Vagina (tissue), 2 donors: ENCODE data around the gene C11orf71. TPM values are rescaled to one million over a fixed set of nuclear protein-coding genes. Genes with fewer than 3 reads are reported as not detected.

ENCODE experiments used
- DNase-seq, 2 donors: peaks; one replicate each; pipeline ENCODE4 v3.0.0-alpha.2; 2017; ENCODE audit errors: extremely low spot score in 2 of 2
- H3K27ac ChIP-seq: fragments of 200-600 bp; sonication (generic); one replicate; pipeline ENCODE4 v1.5.1; 2019
- H3K27me3 ChIP-seq: fragments of 200-600 bp; sonication (generic); one replicate; pipeline ENCODE4 v1.5.1; 2019
- H3K36me3 ChIP-seq, 2 donors: fragments of 200-600 bp; sonication (generic); one replicate each; pipeline ENCODE4 v1.5.1; 2017 to 2019
- H3K4me1 ChIP-seq: fragments of 200-600 bp; sonication (generic); one replicate; pipeline ENCODE4 v1.5.1; 2019
- H3K4me3 ChIP-seq, 2 donors: fragments of 200-600 bp; sonication (generic); 1 replicate in 1 of 2; 2 replicates in 1 of 2; pipeline ENCODE4 v1.5.1; 2016 to 2019
- H3K9me3 ChIP-seq: fragments of 200-600 bp; sonication (generic); one replicate; pipeline ENCODE4 v1.5.1; 2019
- POLR2A ChIP-seq, 2 donors: fragments of 450-650 bp; IDR thresholded peaks; one replicate each; pipeline ENCODE4 v1.6.1; 2017; ENCODE audit warnings: antibody characterized with exemption in 2 of 2, mild to moderate bottlenecking in 2 of 2, moderate library complexity in 2 of 2
- POLR2AphosphoS5 ChIP-seq, 2 donors: sonication (generic); formaldehyde crosslinking; IDR thresholded peaks; one replicate each; pipeline ENCODE4 v1.9.0; 2017; ENCODE audit warnings: antibody characterized with exemption in 2 of 2, mild to moderate bottlenecking in 2 of 2, low read depth in 1 of 2; ENCODE audit not compliant: insufficient read depth in 1 of 2
- intact Hi-C: fragments of 100-400 bp; cut with DNase I; formaldehyde crosslinking; loops from one replicate; pipeline ENCODE4 v1.15.1; 2023
- total RNA-seq: library from RNA; depleted of rRNA; stranded (reverse); fragments of >200 nt; gene quantifications from one replicate; pipeline ENCODE4 v1.2.3, GENCODE V29; 2016
- TF ChIP-seq, protein P1 (sequence below), 3 experiments: fragments of 450-650 bp in 2 of 3; fragments of 200-600 bp in 1 of 3; sonication (generic) in 1 of 3; IDR thresholded peaks; one replicate each; pipeline ENCODE4 v1.5.1; 2017 to 2019; ENCODE audit warnings: antibody characterized with exemption in 3 of 3, mild to moderate bottlenecking in 2 of 3, moderate library complexity in 2 of 3

C11orf71 gene
- total RNA-seq, 1 donor from 2014 or later, result 2.7 TPM

DNA sequence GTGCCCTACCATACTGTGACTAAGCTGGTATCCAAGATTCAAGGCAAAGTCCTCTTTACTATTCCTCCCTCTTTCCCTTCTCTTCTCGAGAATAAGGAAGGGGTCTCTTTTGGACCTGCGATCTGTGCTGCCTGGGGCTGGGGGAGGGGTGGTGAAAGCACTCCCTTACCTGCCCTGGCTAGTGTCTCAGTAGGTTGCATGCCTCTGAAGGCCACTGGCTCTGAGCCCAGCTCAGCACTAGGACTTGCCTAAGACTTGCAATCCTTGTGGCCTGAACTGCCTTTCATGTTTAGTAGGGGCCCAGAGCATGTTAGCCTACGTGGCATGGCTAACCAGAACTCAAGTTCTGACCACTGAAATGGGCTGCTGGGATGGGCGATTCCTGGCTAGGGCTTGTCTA is 26.0 kb upstream of the C11orf71 start:
- Histone ChIP-seq H3K9me3 (no peaks in the 10 kb centered on the region), H3K27ac (no peak overlapping the region), H3K4me3 (no peak overlapping the region), H3K4me1 (no peaks in the 10 kb centered on the region), H3K36me3 (peaks cover 0 to 4% of the 10 kb centered on the region in 2 donors), H3K27me3 (no peaks in the 10 kb centered on the region)
- intact Hi-C loops, result no loop called here
- no peak for TF ChIP-seq POLR2AphosphoS5 (IDR thresholded peaks at IDR 0.05; ENCODE audit: insufficient read depth in 1 of 2, low read depth in 1 of 2)
- TF ChIP-seq POLR2A (IDR thresholded peaks at IDR 0.05), result no peak
- no peak for DNase-seq

DNA sequence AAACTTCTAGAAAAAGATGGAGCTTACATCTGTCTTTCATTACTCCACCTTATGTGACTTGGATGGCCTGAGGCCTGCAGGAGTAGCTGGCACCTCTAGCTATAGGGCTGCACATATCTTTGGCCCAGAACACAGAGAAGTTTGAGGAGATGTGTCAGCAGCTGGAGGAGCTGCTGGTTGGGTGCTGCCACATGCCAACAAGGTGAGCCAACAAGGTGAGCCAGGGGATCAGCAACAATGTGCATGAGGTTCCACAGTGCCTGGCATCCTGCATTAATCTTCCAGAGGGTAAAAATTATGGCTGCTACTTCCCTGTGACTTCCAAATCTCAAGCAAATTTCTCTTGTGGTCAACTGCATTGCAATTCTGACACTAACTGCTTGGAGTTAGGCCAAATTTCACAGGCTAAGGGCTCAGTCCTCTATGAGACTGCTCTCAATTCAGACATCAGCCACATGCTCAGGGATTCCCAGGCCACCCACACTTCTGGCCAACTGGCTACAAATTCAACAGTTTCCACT is 16.2 kb upstream of the C11orf71 start:
- no peak overlapping the region for H3K4me3 ChIP-seq
- TF ChIP-seq POLR2A (IDR thresholded peaks at IDR 0.05) (no peak), POLR2AphosphoS5 (IDR thresholded peaks at IDR 0.05; ENCODE audit: insufficient read depth in 1 of 2, low read depth in 1 of 2) (no peak)
- TF ChIP-seq, protein P1, sequence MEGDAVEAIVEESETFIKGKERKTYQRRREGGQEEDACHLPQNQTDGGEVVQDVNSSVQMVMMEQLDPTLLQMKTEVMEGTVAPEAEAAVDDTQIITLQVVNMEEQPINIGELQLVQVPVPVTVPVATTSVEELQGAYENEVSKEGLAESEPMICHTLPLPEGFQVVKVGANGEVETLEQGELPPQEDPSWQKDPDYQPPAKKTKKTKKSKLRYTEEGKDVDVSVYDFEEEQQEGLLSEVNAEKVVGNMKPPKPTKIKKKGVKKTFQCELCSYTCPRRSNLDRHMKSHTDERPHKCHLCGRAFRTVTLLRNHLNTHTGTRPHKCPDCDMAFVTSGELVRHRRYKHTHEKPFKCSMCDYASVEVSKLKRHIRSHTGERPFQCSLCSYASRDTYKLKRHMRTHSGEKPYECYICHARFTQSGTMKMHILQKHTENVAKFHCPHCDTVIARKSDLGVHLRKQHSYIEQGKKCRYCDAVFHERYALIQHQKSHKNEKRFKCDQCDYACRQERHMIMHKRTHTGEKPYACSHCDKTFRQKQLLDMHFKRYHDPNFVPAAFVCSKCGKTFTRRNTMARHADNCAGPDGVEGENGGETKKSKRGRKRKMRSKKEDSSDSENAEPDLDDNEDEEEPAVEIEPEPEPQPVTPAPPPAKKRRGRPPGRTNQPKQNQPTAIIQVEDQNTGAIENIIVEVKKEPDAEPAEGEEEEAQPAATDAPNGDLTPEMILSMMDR (IDR thresholded peaks at IDR 0.05), result no peak
- no peaks in the 10 kb centered on the region for H3K9me3 ChIP-seq
- no peak overlapping the region for H3K27ac ChIP-seq
- no peaks in the 10 kb centered on the region for H3K27me3 ChIP-seq
- H3K36me3 ChIP-seq, result no peaks in the 10 kb centered on the region
- H3K4me1 ChIP-seq, result no peaks in the 10 kb centered on the region
- intact Hi-C loops, result no loop called here
- DNase-seq, result no peak

DNA sequence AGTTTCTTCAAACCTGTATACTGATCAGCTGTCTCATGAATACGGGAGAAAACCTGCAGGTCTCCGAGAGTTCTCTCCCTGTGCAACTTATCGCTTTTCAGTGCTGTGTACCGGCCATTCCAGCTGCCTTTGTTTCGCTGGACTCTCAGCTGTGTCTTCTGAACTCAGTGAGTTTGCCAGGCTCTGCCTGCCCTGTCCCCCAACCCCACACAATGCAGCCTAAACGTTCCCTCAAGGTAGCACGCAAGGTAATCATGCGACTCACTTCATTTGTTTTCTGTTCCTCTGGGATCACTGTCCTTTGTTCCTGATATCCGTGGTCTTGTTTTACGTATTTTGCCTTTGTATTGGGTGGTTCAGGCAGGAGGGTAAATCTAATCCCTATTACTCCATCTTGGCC is 13.6 kb upstream of the C11orf71 start:
- Histone ChIP-seq H3K27me3 (no peaks in the 10 kb centered on the region), H3K27ac (no peak overlapping the region), H3K4me3 (no peak overlapping the region), H3K4me1 (no peaks in the 10 kb centered on the region), H3K9me3 (no peaks in the 10 kb centered on the region), H3K36me3 (peaks cover 0 to 15% of the 10 kb centered on the region in 2 donors)
- intact Hi-C loops, result no loop called here
- TF ChIP-seq, protein P1 (IDR thresholded peaks at IDR 0.05), result no peak
- TF ChIP-seq POLR2AphosphoS5 (IDR thresholded peaks at IDR 0.05; ENCODE audit: insufficient read depth in 1 of 2, low read depth in 1 of 2) (no peak), POLR2A (IDR thresholded peaks at IDR 0.05) (no peak)
- no peak for DNase-seq

DNA sequence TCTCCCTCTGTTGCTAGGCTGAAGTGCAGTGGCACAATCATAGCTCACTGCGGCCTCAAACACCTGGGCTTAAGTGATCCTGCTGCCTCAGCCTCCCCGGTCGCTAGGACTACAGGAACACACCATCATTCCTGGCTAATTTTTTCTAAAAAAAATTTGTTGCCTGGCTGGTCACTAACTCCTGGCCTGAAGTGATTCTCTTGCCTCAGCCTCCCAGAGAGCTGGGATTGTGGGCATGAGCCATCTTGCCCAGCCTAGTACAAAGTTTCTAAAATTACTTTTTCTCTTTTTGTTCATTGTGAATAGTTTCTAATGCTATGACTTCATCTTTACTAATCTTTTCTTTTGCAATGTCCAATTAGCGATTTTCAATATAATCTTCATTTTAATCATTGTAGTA is 12.6 kb upstream of the C11orf71 start:
- no peak for DNase-seq
- Histone ChIP-seq H3K27me3 (no peaks in the 10 kb centered on the region), H3K9me3 (no peaks in the 10 kb centered on the region), H3K27ac (no peak overlapping the region), H3K36me3 (peaks cover 0 to 23% of the 10 kb centered on the region in 2 donors), H3K4me1 (no peaks in the 10 kb centered on the region), H3K4me3 (no peak overlapping the region)
- intact Hi-C loops, result no loop called here
- TF ChIP-seq, protein P1 (IDR thresholded peaks at IDR 0.05), result no peak
- TF ChIP-seq POLR2AphosphoS5 (IDR thresholded peaks at IDR 0.05; ENCODE audit: insufficient read depth in 1 of 2, low read depth in 1 of 2) (no peak), POLR2A (IDR thresholded peaks at IDR 0.05) (no peak)

DNA sequence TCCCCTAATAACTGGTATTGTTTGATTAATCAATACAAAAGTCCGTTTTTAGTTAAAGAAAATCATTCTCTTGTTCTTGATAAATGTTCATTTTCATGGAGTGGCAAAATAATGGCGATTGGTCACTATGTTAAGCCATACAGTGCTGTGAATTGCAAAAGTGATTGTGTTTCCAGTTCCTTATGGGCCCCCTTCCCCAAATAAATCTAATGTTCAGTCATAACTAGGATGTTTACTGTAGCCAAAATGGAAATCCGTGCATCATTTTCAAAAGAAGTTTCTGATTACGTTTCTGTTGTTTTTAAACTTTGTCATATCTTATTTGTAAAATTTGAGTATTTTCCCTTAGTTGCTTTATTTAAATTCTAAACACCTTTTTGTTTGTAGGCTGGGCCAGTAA is 1.0 kb upstream of the C11orf71 start:
- Histone ChIP-seq H3K27ac (peak overlapping the region; percentile 98), H3K9me3 (no peaks in the 10 kb centered on the region), H3K4me3 (peak overlapping the region; percentile 64 to 75), H3K27me3 (no peaks in the 10 kb centered on the region), H3K36me3 (peaks cover 0 to 14% of the 10 kb centered on the region in 2 donors), H3K4me1 (peaks cover 59% of the 10 kb centered on the region)
- DNase-seq, result no peak
- TF ChIP-seq POLR2A (IDR thresholded peaks at IDR 0.05), result no peak
- TF ChIP-seq, protein P1 (IDR thresholded peaks at IDR 0.05), result no peak
- TF ChIP-seq POLR2AphosphoS5 (IDR thresholded peaks at IDR 0.05; ENCODE audit: insufficient read depth in 1 of 2, low read depth in 1 of 2), result no peak
- intact Hi-C loops, result no loop called here
